K562 (cell line): ENCODE data around the gene BOLA3. TPM values are rescaled to one million over a fixed set of nuclear protein-coding genes. Genes with fewer than 3 reads are reported as not detected.

Source experiments
- ELF4 ChIP-seq: fragments of 450-650 bp; formaldehyde crosslinking; IDR thresholded peaks from 2 replicates; pipeline ENCODE4 v1.4.0; 2022; ENCODE audit warnings: missing genetic modification characterization
- HDAC1 ChIP-seq, 2 experiments: fragments of 450-650 bp; IDR thresholded peaks; 2 replicates each; pipeline ENCODE4 v1.6.1; 2016 to 2017; ENCODE audit warnings: inconsistent platforms in 1 of 2, mild to moderate bottlenecking in 1 of 2, moderate library complexity in 1 of 2
- L3MBTL2 ChIP-seq: fragments of 450-650 bp; IDR thresholded peaks from 2 replicates; pipeline ENCODE4 v1.6.1; 2016; ENCODE audit warnings: mild to moderate bottlenecking, moderate library complexity
- SRSF1 ChIP-seq: fragments of 200-400 bp; formaldehyde crosslinking; IDR thresholded peaks from 2 replicates; pipeline ENCODE4 v1.6.1; 2017; ENCODE audit warnings: mild to moderate bottlenecking, low read depth, low read length, moderate library complexity
- YY1 ChIP-seq, 3 experiments: IDR thresholded peaks; 2 replicates each; pipeline ENCODE4 v1.6.1; 2011; ENCODE audit warnings: low read length in 2 of 3, mild to moderate bottlenecking in 2 of 3, moderate library complexity in 2 of 3, borderline replicate concordance in 1 of 3, control low read depth in 1 of 3, low read depth in 1 of 3; ENCODE audit not compliant: insufficient read depth in 3 of 3, insufficient replicate concordance in 2 of 3, control insufficient read depth in 1 of 3, insufficient read length in 1 of 3; ENCODE audit errors: extremely low read depth in 1 of 3
- ZBTB7A ChIP-seq: IDR thresholded peaks from 2 replicates; pipeline ENCODE4 v1.6.1; 2011; ENCODE audit warnings: low read depth, mild to moderate bottlenecking, low read length, moderate library complexity, borderline replicate concordance; ENCODE audit not compliant: control insufficient read depth
- ZNF140 ChIP-seq: fragments of 250-450 bp; sonication (Bioruptor Pico); IDR thresholded peaks from 2 replicates; pipeline ENCODE4 v1.8.0; 2021; ENCODE audit warnings: moderate library complexity, mild to moderate bottlenecking, inconsistent platforms
- polyA plus RNA-seq, 8 experiments: library from polyadenylated mRNA; depleted of rRNA in 4 of 8; stranded (reverse) in 5 of 8; unstranded in 3 of 8; fragments of >200 nt; fragmentation: Nextera tagmentation in 2 of 8; fragmentation: Illumina TruSeq in 1 of 8; extraction: Ambion mirVana in 2 of 8; extraction: Trizol in 1 of 8; gene quantifications; 2 replicates each; pipeline versions ENCODE4 v1.2.1 to v1.2.3, GENCODE V29; 2011 to 2014; ENCODE audit warnings: inconsistent platforms in 1 of 8, missing spikeins in 1 of 8
- total RNA-seq, 7 experiments: library from RNA; depleted of rRNA in 6 of 7; stranded (reverse); fragments of >200 nt in 6 of 7; fragmentation: Illumina TruSeq in 2 of 7; extraction: Trizol in 2 of 7; gene quantifications; 2 replicates each; pipeline versions ENCODE4 v1.2.1 to v1.2.3, GENCODE V29; 2011 to 2021; ENCODE audit warnings: low replicate concordance in 1 of 7
- TF ChIP-seq, protein P1 (sequence below): sonication (generic); formaldehyde crosslinking; IDR thresholded peaks from 2 replicates; pipeline ENCODE4 v1.9.0; 2022; ENCODE audit warnings: mild to moderate bottlenecking, missing genetic modification reagents
- TF ChIP-seq, protein P2 (sequence below): fragments of 450-650 bp; formaldehyde crosslinking; IDR thresholded peaks from 2 replicates; pipeline ENCODE4 v1.4.0; 2020; ENCODE audit warnings: mild to moderate bottlenecking, moderate library complexity
- TF ChIP-seq, protein P3 (sequence below), 3 experiments: IDR thresholded peaks in 2 of 3; conservative IDR thresholded peaks in 1 of 3; 2 replicates each; pipeline ENCODE4 v1.5.1; 2011 to 2012; ENCODE audit warnings: low read length in 3 of 3, mild to moderate bottlenecking in 3 of 3, control low read depth in 2 of 3, improper control_type of control experiment in 1 of 3, inconsistent platforms in 1 of 3, low read depth in 1 of 3, mixed read lengths in 1 of 3, moderate library complexity in 1 of 3; ENCODE audit not compliant: insufficient read depth in 2 of 3
- TF ChIP-seq, protein P4 (sequence below): fragments of 450-650 bp; IDR thresholded peaks from 2 replicates; pipeline ENCODE4 v1.6.1; 2016; ENCODE audit warnings: mild to moderate bottlenecking, moderate library complexity

BOLA3 gene
- total and polyA plus RNA-seq, 9 of the 15 experiments (the other 6 are each of a cell fraction or from before 2014, with no cell fraction given), result 149 to 619 (median 255) TPM

DNA sequence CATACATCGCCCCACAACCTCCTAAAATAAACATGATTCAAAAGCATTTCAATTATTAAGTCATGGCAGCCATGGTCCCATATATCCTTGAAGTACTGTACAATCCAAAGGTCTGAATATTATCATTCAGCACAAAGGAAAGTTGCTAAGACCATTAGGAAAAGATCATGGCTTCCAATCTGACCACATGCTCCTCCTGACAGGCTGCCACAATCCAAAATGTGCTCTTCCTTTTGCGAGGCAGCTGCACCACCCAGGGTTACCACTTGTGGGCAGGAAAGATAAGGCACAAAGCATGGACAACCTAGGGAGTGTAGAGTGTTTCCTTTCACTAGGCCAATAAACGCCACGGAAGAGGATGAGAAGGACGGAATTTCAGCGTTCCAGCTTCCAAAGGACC lies 5.4 kb downstream of the BOLA3 start (continued):
- TF ChIP-seq, protein P1, sequence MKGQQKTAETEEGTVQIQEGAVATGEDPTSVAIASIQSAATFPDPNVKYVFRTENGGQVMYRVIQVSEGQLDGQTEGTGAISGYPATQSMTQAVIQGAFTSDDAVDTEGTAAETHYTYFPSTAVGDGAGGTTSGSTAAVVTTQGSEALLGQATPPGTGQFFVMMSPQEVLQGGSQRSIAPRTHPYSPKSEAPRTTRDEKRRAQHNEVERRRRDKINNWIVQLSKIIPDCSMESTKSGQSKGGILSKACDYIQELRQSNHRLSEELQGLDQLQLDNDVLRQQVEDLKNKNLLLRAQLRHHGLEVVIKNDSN, result peak; percentile 25; the same call in 1 of the 2 replicates
- TF ChIP-seq L3MBTL2 (peak; percentile 68), YY1 (IDR thresholded peaks at IDR 0.05; ENCODE audit: borderline replicate concordance in 1 of 3, control insufficient read depth in 1 of 3, extremely low read depth in 1 of 3, insufficient read depth in 3 of 3, insufficient read length in 1 of 3, insufficient replicate concordance in 2 of 3, low read depth in 1 of 3, low read length in 2 of 3) (peak in 2 of 3 experiments; percentile 34 to 67), ZNF140 (CRISPR knock-in tag) (no peak), SRSF1 (no peak), HDAC1 (IDR thresholded peaks at IDR 0.05) (peak in 1 of 2 experiments; percentile 58; a peak in 1 of 4 replicates), ELF4 (no peak), ZBTB7A (no peak)
- TF ChIP-seq, protein P2, sequence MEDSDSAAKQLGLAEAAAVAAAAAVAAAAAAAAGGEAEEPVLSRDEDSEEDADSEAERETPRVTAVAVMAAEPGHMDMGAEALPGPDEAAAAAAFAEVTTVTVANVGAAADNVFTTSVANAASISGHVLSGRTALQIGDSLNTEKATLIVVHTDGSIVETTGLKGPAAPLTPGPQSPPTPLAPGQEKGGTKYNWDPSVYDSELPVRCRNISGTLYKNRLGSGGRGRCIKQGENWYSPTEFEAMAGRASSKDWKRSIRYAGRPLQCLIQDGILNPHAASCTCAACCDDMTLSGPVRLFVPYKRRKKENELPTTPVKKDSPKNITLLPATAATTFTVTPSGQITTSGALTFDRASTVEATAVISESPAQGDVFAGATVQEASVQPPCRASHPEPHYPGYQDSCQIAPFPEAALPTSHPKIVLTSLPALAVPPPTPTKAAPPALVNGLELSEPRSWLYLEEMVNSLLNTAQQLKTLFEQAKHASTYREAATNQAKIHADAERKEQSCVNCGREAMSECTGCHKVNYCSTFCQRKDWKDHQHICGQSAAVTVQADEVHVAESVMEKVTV (CRISPR knock-in tag), result 0 out of 2 replicates have a peak, but pooled peaks have one; percentile 49
- TF ChIP-seq, protein P3, sequence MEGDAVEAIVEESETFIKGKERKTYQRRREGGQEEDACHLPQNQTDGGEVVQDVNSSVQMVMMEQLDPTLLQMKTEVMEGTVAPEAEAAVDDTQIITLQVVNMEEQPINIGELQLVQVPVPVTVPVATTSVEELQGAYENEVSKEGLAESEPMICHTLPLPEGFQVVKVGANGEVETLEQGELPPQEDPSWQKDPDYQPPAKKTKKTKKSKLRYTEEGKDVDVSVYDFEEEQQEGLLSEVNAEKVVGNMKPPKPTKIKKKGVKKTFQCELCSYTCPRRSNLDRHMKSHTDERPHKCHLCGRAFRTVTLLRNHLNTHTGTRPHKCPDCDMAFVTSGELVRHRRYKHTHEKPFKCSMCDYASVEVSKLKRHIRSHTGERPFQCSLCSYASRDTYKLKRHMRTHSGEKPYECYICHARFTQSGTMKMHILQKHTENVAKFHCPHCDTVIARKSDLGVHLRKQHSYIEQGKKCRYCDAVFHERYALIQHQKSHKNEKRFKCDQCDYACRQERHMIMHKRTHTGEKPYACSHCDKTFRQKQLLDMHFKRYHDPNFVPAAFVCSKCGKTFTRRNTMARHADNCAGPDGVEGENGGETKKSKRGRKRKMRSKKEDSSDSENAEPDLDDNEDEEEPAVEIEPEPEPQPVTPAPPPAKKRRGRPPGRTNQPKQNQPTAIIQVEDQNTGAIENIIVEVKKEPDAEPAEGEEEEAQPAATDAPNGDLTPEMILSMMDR (IDR thresholded peaks at IDR 0.05 in 2 of 3, conservative IDR thresholded peaks at IDR 0.05 in 1 of 3; ENCODE audit: insufficient read depth in 2 of 3, low read depth in 1 of 3, low read length in 3 of 3), result peak; percentile 76 to 81 (median 79)
- TF ChIP-seq, protein P4, sequence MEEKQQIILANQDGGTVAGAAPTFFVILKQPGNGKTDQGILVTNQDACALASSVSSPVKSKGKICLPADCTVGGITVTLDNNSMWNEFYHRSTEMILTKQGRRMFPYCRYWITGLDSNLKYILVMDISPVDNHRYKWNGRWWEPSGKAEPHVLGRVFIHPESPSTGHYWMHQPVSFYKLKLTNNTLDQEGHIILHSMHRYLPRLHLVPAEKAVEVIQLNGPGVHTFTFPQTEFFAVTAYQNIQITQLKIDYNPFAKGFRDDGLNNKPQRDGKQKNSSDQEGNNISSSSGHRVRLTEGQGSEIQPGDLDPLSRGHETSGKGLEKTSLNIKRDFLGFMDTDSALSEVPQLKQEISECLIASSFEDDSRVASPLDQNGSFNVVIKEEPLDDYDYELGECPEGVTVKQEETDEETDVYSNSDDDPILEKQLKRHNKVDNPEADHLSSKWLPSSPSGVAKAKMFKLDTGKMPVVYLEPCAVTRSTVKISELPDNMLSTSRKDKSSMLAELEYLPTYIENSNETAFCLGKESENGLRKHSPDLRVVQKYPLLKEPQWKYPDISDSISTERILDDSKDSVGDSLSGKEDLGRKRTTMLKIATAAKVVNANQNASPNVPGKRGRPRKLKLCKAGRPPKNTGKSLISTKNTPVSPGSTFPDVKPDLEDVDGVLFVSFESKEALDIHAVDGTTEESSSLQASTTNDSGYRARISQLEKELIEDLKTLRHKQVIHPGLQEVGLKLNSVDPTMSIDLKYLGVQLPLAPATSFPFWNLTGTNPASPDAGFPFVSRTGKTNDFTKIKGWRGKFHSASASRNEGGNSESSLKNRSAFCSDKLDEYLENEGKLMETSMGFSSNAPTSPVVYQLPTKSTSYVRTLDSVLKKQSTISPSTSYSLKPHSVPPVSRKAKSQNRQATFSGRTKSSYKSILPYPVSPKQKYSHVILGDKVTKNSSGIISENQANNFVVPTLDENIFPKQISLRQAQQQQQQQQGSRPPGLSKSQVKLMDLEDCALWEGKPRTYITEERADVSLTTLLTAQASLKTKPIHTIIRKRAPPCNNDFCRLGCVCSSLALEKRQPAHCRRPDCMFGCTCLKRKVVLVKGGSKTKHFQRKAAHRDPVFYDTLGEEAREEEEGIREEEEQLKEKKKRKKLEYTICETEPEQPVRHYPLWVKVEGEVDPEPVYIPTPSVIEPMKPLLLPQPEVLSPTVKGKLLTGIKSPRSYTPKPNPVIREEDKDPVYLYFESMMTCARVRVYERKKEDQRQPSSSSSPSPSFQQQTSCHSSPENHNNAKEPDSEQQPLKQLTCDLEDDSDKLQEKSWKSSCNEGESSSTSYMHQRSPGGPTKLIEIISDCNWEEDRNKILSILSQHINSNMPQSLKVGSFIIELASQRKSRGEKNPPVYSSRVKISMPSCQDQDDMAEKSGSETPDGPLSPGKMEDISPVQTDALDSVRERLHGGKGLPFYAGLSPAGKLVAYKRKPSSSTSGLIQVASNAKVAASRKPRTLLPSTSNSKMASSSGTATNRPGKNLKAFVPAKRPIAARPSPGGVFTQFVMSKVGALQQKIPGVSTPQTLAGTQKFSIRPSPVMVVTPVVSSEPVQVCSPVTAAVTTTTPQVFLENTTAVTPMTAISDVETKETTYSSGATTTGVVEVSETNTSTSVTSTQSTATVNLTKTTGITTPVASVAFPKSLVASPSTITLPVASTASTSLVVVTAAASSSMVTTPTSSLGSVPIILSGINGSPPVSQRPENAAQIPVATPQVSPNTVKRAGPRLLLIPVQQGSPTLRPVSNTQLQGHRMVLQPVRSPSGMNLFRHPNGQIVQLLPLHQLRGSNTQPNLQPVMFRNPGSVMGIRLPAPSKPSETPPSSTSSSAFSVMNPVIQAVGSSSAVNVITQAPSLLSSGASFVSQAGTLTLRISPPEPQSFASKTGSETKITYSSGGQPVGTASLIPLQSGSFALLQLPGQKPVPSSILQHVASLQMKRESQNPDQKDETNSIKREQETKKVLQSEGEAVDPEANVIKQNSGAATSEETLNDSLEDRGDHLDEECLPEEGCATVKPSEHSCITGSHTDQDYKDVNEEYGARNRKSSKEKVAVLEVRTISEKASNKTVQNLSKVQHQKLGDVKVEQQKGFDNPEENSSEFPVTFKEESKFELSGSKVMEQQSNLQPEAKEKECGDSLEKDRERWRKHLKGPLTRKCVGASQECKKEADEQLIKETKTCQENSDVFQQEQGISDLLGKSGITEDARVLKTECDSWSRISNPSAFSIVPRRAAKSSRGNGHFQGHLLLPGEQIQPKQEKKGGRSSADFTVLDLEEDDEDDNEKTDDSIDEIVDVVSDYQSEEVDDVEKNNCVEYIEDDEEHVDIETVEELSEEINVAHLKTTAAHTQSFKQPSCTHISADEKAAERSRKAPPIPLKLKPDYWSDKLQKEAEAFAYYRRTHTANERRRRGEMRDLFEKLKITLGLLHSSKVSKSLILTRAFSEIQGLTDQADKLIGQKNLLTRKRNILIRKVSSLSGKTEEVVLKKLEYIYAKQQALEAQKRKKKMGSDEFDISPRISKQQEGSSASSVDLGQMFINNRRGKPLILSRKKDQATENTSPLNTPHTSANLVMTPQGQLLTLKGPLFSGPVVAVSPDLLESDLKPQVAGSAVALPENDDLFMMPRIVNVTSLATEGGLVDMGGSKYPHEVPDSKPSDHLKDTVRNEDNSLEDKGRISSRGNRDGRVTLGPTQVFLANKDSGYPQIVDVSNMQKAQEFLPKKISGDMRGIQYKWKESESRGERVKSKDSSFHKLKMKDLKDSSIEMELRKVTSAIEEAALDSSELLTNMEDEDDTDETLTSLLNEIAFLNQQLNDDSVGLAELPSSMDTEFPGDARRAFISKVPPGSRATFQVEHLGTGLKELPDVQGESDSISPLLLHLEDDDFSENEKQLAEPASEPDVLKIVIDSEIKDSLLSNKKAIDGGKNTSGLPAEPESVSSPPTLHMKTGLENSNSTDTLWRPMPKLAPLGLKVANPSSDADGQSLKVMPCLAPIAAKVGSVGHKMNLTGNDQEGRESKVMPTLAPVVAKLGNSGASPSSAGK, result peak; percentile 58
